ENCODE measurements around the gene TIA1. TPM values are rescaled to one million over a fixed set of nuclear protein-coding genes. Genes with fewer than 3 reads are reported as not detected.

Gene TIA1

DNA sequence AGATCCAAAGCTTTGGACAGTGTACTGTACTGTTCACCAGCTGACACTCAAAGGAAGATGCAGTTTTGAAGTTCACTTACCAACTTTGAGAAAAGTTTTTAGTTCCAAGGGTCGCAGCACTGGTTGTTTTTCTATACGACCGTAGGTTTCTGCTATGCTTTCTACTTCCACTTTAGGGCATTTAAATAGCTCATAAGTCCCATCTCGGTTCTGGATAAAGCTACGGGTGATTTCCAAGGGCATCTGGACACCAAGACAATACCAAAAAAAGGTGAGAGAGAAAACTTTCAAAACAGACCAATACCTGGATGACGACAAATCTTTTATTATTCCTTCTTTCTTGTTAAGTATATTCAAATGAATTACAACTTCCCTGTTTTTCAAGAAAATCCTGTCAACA, 87.9 kb downstream of the TIA1 start:
- Histone ChIP-seq H3K9me3 (ENCODE audit: control insufficient read depth, low read length) (no peaks in the 10 kb centered on the region), H3K4me1 (ENCODE audit: control insufficient read depth, insufficient read depth, low read depth, low read length) (no peaks in the 10 kb centered on the region), H3K9ac (ENCODE audit: low read length) (no peak overlapping the region), H3K4me3 (ENCODE audit: insufficient read depth in 1 of 2, low read depth in 1 of 2, low read length in 2 of 2) (no peak overlapping the region), H3K27me3 (ENCODE audit: control insufficient read depth in 1 of 2, insufficient read depth in 1 of 2, low read length in 2 of 2) (no peaks in the 10 kb centered on the region), H4K91ac (ENCODE audit: low read length) (no peak overlapping the region), H3K14ac (ENCODE audit: low read length in 2 of 2) (no peak overlapping the region), H2BK15ac (ENCODE audit: low read depth, poor library complexity, severe bottlenecking) (no peak overlapping the region), H2BK5ac (ENCODE audit: low read depth, low read length, poor library complexity, severe bottlenecking) (no peak overlapping the region), H3K4ac (ENCODE audit: low read depth in 1 of 2, low read length in 2 of 2) (no peak overlapping the region), H3K27ac (ENCODE audit: low read length, poor library complexity, severe bottlenecking) (no peak overlapping the region), H2BK12ac (ENCODE audit: low read length in 2 of 2) (no peak overlapping the region), H3K23ac (ENCODE audit: low read length in 2 of 2) (no peak overlapping the region), H4K8ac (ENCODE audit: low read length) (no peak overlapping the region), H3K4me2 (ENCODE audit: low read length, poor library complexity, severe bottlenecking) (no peak overlapping the region), H3K36me3 (ENCODE audit: control insufficient read depth in 1 of 2, insufficient read depth in 2 of 2, low read depth in 1 of 2, low read length in 2 of 2) (peaks cover 23 to 35% of the 10 kb centered on the region in 2 experiments), H2AFZ (ENCODE audit: low read depth, low read length) (no peak overlapping the region), H2AK5ac (ENCODE audit: low read length, severe bottlenecking) (no peak overlapping the region), H3K18ac (ENCODE audit: low read depth in 1 of 2, low read length in 2 of 2) (no peak overlapping the region), H3K79me1 (replicated peaks; ENCODE audit: low read length, poor library complexity, severe bottlenecking) (no peaks in the 10 kb centered on the region), H2BK120ac (ENCODE audit: low read depth, low read length) (no peak overlapping the region)
- WGBS: 93% methylated on average over 6 of the region's 6 CpGs
- no peak for DNase-seq

Small RNA genes lying within 50 kb of the gene (small RNA-seq; reads per million reads assigned to genes)
- gene AC016700.2 (ENCODE audit: low read depth) (not detected), gene MIR1285-2 (ENCODE audit: low read depth) (not detected)
